Liver (tissue), 9 donors: Measurements from ENCODE around the gene SLC38A2. TPM values are rescaled to one million over a fixed set of nuclear protein-coding genes. Genes with fewer than 3 reads are reported as not detected.
A peak's percentile ranks its signal among the peaks of the same experiment; 100 is the strongest.

Experiments used
- DNase-seq: peaks from one replicate; pipeline ENCODE4 v3.0.0-alpha.2; 2017; ENCODE audit warnings: low spot score
- H3K27ac ChIP-seq, 2 donors: one replicate each; pipeline ENCODE4 v1.7.0; 2013; ENCODE audit warnings: inconsistent platforms in 2 of 2, low read length in 2 of 2, control low read depth in 1 of 2, low read depth in 1 of 2, mild to moderate bottlenecking in 1 of 2
- H3K27me3 ChIP-seq, 4 donors: one replicate each; pipeline versions ENCODE4 v1.6.1 to v1.7.0; 2013; ENCODE audit warnings: low read length in 3 of 4, inconsistent platforms in 1 of 4, mild to moderate bottlenecking in 1 of 4, moderate library complexity in 1 of 4; ENCODE audit not compliant: control insufficient read depth in 4 of 4, insufficient read depth in 4 of 4
- H3K36me3 ChIP-seq, 4 donors: one replicate each; pipeline versions ENCODE4 v1.6.1 to v1.7.0; 2013; ENCODE audit warnings: low read length in 3 of 4, mild to moderate bottlenecking in 3 of 4, low read depth in 1 of 4, moderate library complexity in 1 of 4; ENCODE audit not compliant: control insufficient read depth in 4 of 4, insufficient read depth in 3 of 4
- H3K4me1 ChIP-seq, 4 donors: one replicate each; pipeline versions ENCODE4 v1.6.1 to v1.7.0; 2013; ENCODE audit warnings: low read length in 3 of 4, mild to moderate bottlenecking in 3 of 4, moderate library complexity in 1 of 4; ENCODE audit not compliant: control insufficient read depth in 4 of 4, insufficient read depth in 4 of 4
- H3K4me3 ChIP-seq, 3 donors: one replicate each; pipeline versions ENCODE4 v1.6.1 to v1.7.0; 2013; ENCODE audit warnings: low read length in 3 of 3, control low read depth in 1 of 3, low read depth in 1 of 3, mild to moderate bottlenecking in 1 of 3
- H3K9ac ChIP-seq, 2 donors: one replicate each; pipeline ENCODE4 v1.7.0; 2013; ENCODE audit warnings: low read length in 2 of 2, mild to moderate bottlenecking in 2 of 2, moderate library complexity in 2 of 2, control low read depth in 1 of 2, low read depth in 1 of 2
- H3K9me3 ChIP-seq, 4 donors: one replicate each; pipeline versions ENCODE4 v1.6.1 to v1.7.0; 2013; ENCODE audit warnings: low read length in 3 of 4; ENCODE audit not compliant: control insufficient read depth in 4 of 4
- CTCF ChIP-seq: fragments of 150-350 bp; IDR thresholded peaks from 2 replicates; pipeline ENCODE4 v1.5.1; 2017; ENCODE audit warnings: improper control_type of control experiment, low read depth, low read length; ENCODE audit not compliant: missing input control
- EGR1 ChIP-seq, 2 donors: IDR thresholded peaks; 2 replicates each; pipeline ENCODE4 v1.6.1; 2016 to 2018; ENCODE audit warnings: antibody characterized with exemption in 2 of 2, low read depth in 2 of 2
- FOXA1 ChIP-seq: IDR thresholded peaks from 2 replicates; pipeline ENCODE4 v1.6.1; 2016; ENCODE audit warnings: antibody characterized with exemption
- FOXA2 ChIP-seq: IDR thresholded peaks from 2 replicates; pipeline ENCODE4 v1.6.1; 2016; ENCODE audit warnings: antibody characterized with exemption
- GABPA ChIP-seq, 2 donors: IDR thresholded peaks in 1 of 2; conservative IDR thresholded peaks in 1 of 2; 2 replicates each; pipeline ENCODE4 v1.6.1; 2016; ENCODE audit warnings: antibody characterized with exemption in 2 of 2, mild to moderate bottlenecking in 1 of 2, moderate library complexity in 1 of 2
- HNF4A ChIP-seq, 2 donors: conservative IDR thresholded peaks; 2 replicates each; pipeline ENCODE4 v1.6.1; 2016; ENCODE audit warnings: antibody characterized with exemption in 2 of 2, mild to moderate bottlenecking in 2 of 2
- JUND ChIP-seq, 2 donors: IDR thresholded peaks; 2 replicates each; pipeline ENCODE4 v1.6.1; 2016; ENCODE audit warnings: antibody characterized with exemption in 2 of 2
- MAX ChIP-seq: IDR thresholded peaks from 2 replicates; pipeline ENCODE4 v1.6.1; 2016; ENCODE audit warnings: antibody characterized with exemption
- NR2F2 ChIP-seq: IDR thresholded peaks from 2 replicates; pipeline ENCODE4 v1.6.1; 2016; ENCODE audit warnings: antibody characterized with exemption
- RAD21 ChIP-seq, 2 donors: IDR thresholded peaks; 2 replicates each; pipeline ENCODE4 v1.6.1; 2016; ENCODE audit warnings: antibody characterized with exemption in 2 of 2, mild to moderate bottlenecking in 2 of 2
- REST ChIP-seq: IDR thresholded peaks from 2 replicates; pipeline ENCODE4 v1.6.1; 2016; ENCODE audit warnings: antibody characterized with exemption, mild to moderate bottlenecking
- RXRA ChIP-seq, 2 donors: IDR thresholded peaks; 2 replicates each; pipeline ENCODE4 v1.6.1; 2017 to 2018; ENCODE audit warnings: antibody characterized with exemption in 2 of 2, mild to moderate bottlenecking in 1 of 2
- SP1 ChIP-seq: IDR thresholded peaks from 2 replicates; pipeline ENCODE4 v1.6.1; 2018; ENCODE audit warnings: antibody characterized with exemption, mild to moderate bottlenecking
- YY1 ChIP-seq: IDR thresholded peaks from 2 replicates; pipeline ENCODE4 v1.6.1; 2016; ENCODE audit warnings: antibody characterized with exemption, mild to moderate bottlenecking
- ZBTB33 ChIP-seq: IDR thresholded peaks from 2 replicates; pipeline ENCODE4 v1.6.1; 2016; ENCODE audit warnings: antibody characterized with exemption
- whole genome bisulfite sequencing: extraction: QIAGEN DNeasy Blood & Tissue Kit; methylation state at CpG from one replicate; pipeline ENCODE4 v1.1.7; 2013; 5-methylcytosine and 5-hydroxymethylcytosine counted together
- polyA plus RNA-seq, 2 donors: library from polyadenylated mRNA; stranded (reverse) in 1 of 2; unstranded in 1 of 2; fragments of 200-250 nt in 1 of 2; fragments of >200 nt in 1 of 2; fragmentation: Nextera tagmentation in 1 of 2; extraction: Ambion mirVana in 1 of 2; gene quantifications; one replicate each; pipeline versions ENCODE4 v1.2.1 to v1.2.3, GENCODE V29; 2013 to 2015
- total RNA-seq, 2 donors: library from RNA; depleted of rRNA; stranded (reverse); fragments of >200 nt; gene quantifications; one replicate each; pipeline ENCODE4 v1.2.3, GENCODE V29; 2014
- donor health status: healthy.
- donor health status: healthy.
- donor health status: healthy.
- donor health status: healthy.
- donor health status: healthy.

The SLC38A2 gene
- total and polyA plus RNA-seq, 4 donors = 50.6 to 472 (median 97.4) TPM

- no peak for TF ChIP-seq CTCF
These were observed 17.8 kb downstream of the SLC38A2 start (continued) for GRCh38 chr12:46354802-46355199.

- H3K9me3 ChIP-seq = no peaks in the 10 kb centered on the region
- H3K27me3 ChIP-seq = no peaks in the 10 kb centered on the region
- TF ChIP-seq GABPA (IDR thresholded peaks at IDR 0.05 in 1 of 2, conservative IDR thresholded peaks at IDR 0.05 in 1 of 2) = no peak
- no peak for TF ChIP-seq ZBTB33
- no peak for TF ChIP-seq NR2F2
- peak; percentile 46 to 60 for TF ChIP-seq RAD21 (IDR thresholded peaks at IDR 0.05)
- no peak for TF ChIP-seq FOXA2
- TF ChIP-seq CTCF = peak; percentile 12
- H3K27ac ChIP-seq = no peak overlapping the region
- DNase-seq = no peak
- no peaks in the 10 kb centered on the region for H3K4me1 ChIP-seq
- no peak overlapping the region for H3K9ac ChIP-seq
- 79% methylated on average over 5 of the region's 5 CpGs for WGBS
- peaks cover 2 to 6% (median 4%) of the 10 kb centered on the region in 4 donors for H3K36me3 ChIP-seq
- H3K4me3 ChIP-seq = no peak overlapping the region
These were observed 18.3 kb downstream of the SLC38A2 start for GRCh38 chr12:46354111-46354801.

GRCh38 chr12:46351886-46352650 is 20.5 kb downstream of the SLC38A2 start:
- Histone ChIP-seq H3K4me1 (no peaks in the 10 kb centered on the region), H3K9ac (no peak overlapping the region), H3K4me3 (no peak overlapping the region), H3K36me3 (no peaks in the 10 kb centered on the region), H3K9me3 (no peaks in the 10 kb centered on the region), H3K27me3 (no peaks in the 10 kb centered on the region), H3K27ac (no peak overlapping the region)
- 72% methylated on average over 2 of the region's 2 CpGs for WGBS
- no peak for DNase-seq
- TF ChIP-seq MAX (no peak), FOXA2 (no peak), HNF4A (conservative IDR thresholded peaks at IDR 0.05) (no peak), SP1 (no peak), REST (no peak), GABPA (IDR thresholded peaks at IDR 0.05 in 1 of 2, conservative IDR thresholded peaks at IDR 0.05 in 1 of 2) (no peak), RAD21 (IDR thresholded peaks at IDR 0.05) (no peak), JUND (IDR thresholded peaks at IDR 0.05) (no peak), YY1 (no peak), FOXA1 (no peak), RXRA (IDR thresholded peaks at IDR 0.05) (no peak), EGR1 (IDR thresholded peaks at IDR 0.05; ENCODE audit: low read depth in 2 of 2) (no peak), ZBTB33 (no peak)
